Right kidney (tissue), 1 donor: ENCODE measurements around the gene NRXN2.
A peak's percentile ranks its signal among the peaks of the same experiment; 100 is the strongest.

Experiments
- DNase-seq: peaks from one replicate; pipeline ENCODE4 v3.0.0-alpha.2; 2016

NRXN2 gene

GRCh38 chr11:64628596-64628995, 94.4 kb downstream of the NRXN2 start:
- DNase-seq: no peak

- no peak for DNase-seq
Measured at GRCh38 chr11:64627371-64627770, 95.6 kb downstream of the NRXN2 start.

- no peak for DNase-seq
Measured at GRCh38 chr11:64626637-64627036, 96.4 kb downstream of the NRXN2 start.

GRCh38 chr11:64624883-64625481, 98.0 kb downstream of the NRXN2 start:
- no peak for DNase-seq

- DNase-seq: no peak
Measured at GRCh38 chr11:64622681-64623080, 100.3 kb downstream of the NRXN2 start.

GRCh38 chr11:64621283-64622019, 101.5 kb downstream of the NRXN2 start:
- no peak for DNase-seq

- DNase-seq: peak; percentile 68
Measured at GRCh38 chr11:64620381-64620971, 102.5 kb downstream of the NRXN2 start.

GRCh38 chr11:64619811-64620380, 103.1 kb downstream of the NRXN2 start:
- no peak for DNase-seq

GRCh38 chr11:64619196-64619595, 103.8 kb downstream of the NRXN2 start:
- DNase-seq: no peak

GRCh38 chr11:64616817-64617216, 106.2 kb downstream of the NRXN2 start:
- no peak for DNase-seq

GRCh38 chr11:64614917-64615316, 108.1 kb downstream of the NRXN2 start:
- no peak for DNase-seq

- no peak for DNase-seq
Measured at GRCh38 chr11:64613648-64614047, 109.3 kb downstream of the NRXN2 start.

- DNase-seq: no peak
Measured at GRCh38 chr11:64611869-64612646, 110.9 kb downstream of the NRXN2 start.

GRCh38 chr11:64611176-64611575, 111.8 kb downstream of the NRXN2 start:
- no peak for DNase-seq

GRCh38 chr11:64610596-64610995, 112.4 kb downstream of the NRXN2 start:
- DNase-seq: no peak

GRCh38 chr11:64609436-64610047, 113.5 kb downstream of the NRXN2 start:
- no peak for DNase-seq

GRCh38 chr11:64608636-64609035, 114.4 kb downstream of the NRXN2 start:
- peak; percentile 39 for DNase-seq

- peak; percentile 61 for DNase-seq
Measured at GRCh38 chr11:64608046-64608445, 115.0 kb downstream of the NRXN2 start.

GRCh38 chr11:64607381-64607985, 115.5 kb downstream of the NRXN2 start:
- no peak for DNase-seq

- DNase-seq: peak; percentile 22
Measured at GRCh38 chr11:64606796-64607380, 116.1 kb downstream of the NRXN2 start.
